ENCODE measurements around the gene FER1L5. TPM values are rescaled to one million over a fixed set of nuclear protein-coding genes. Genes with fewer than 3 reads are reported as not detected.
A peak's percentile ranks its signal among the peaks of the same experiment; 100 is the strongest.

The FER1L5 gene
- total and polyA plus RNA-seq, 9 of the 15 experiments (the other 6 are each of a cell fraction or from before 2014, with no cell fraction given), result 0.01 TPM; not detected in 6

GRCh38 chr2:96642564-96643360 is at the start of gene FER1L5 (continued):
- TF ChIP-seq USF1 (CRISPR knock-in tag; IDR thresholded peaks at IDR 0.05), result no peak
- TF ChIP-seq SMAD2 (IDR thresholded peaks at IDR 0.05; ENCODE audit: low read depth, low read length), result no peak
- TF ChIP-seq FUS (optimal IDR thresholded peaks at IDR 0.05; ENCODE audit: low read depth, low read length), result no peak
- TF ChIP-seq, protein P1, sequence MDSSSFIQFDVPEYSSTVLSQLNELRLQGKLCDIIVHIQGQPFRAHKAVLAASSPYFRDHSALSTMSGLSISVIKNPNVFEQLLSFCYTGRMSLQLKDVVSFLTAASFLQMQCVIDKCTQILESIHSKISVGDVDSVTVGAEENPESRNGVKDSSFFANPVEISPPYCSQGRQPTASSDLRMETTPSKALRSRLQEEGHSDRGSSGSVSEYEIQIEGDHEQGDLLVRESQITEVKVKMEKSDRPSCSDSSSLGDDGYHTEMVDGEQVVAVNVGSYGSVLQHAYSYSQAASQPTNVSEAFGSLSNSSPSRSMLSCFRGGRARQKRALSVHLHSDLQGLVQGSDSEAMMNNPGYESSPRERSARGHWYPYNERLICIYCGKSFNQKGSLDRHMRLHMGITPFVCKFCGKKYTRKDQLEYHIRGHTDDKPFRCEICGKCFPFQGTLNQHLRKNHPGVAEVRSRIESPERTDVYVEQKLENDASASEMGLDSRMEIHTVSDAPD (CRISPR knock-in tag; IDR thresholded peaks at IDR 0.05), result no peak
- TF ChIP-seq KAT7 (CRISPR knock-in tag; IDR thresholded peaks at IDR 0.05; ENCODE audit: borderline replicate concordance), result no peak
- no peak for TF ChIP-seq TCF3 (CRISPR knock-in tag; IDR thresholded peaks at IDR 0.05)
- no peak for TF ChIP-seq EZH2 (IDR thresholded peaks at IDR 0.05; ENCODE audit: borderline replicate concordance, low read depth, low read length)
- TF ChIP-seq ZNF140 (CRISPR knock-in tag; IDR thresholded peaks at IDR 0.05), result no peak
- TF ChIP-seq GATAD2B (IDR thresholded peaks at IDR 0.05; ENCODE audit: borderline replicate concordance), result no peak
- no peak for TF ChIP-seq FOXJ3 (CRISPR knock-in tag; IDR thresholded peaks at IDR 0.05)
- TF ChIP-seq RBBP5 (IDR thresholded peaks at IDR 0.05; ENCODE audit: borderline replicate concordance, insufficient read depth, low read length, poor library complexity, severe bottlenecking), result no peak
- TF ChIP-seq, protein P2, sequence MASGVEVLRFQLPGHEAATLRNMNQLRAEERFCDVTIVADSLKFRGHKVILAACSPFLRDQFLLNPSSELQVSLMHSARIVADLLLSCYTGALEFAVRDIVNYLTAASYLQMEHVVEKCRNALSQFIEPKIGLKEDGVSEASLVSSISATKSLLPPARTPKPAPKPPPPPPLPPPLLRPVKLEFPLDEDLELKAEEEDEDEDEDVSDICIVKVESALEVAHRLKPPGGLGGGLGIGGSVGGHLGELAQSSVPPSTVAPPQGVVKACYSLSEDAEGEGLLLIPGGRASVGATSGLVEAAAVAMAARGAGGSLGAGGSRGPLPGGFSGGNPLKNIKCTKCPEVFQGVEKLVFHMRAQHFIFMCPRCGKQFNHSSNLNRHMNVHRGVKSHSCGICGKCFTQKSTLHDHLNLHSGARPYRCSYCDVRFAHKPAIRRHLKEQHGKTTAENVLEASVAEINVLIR (CRISPR knock-in tag; IDR thresholded peaks at IDR 0.05), result no peak
- no peak for TF ChIP-seq ZNF445 (CRISPR knock-in tag; IDR thresholded peaks at IDR 0.05; ENCODE audit: low read depth)
- TF ChIP-seq NELFE (IDR thresholded peaks at IDR 0.05; ENCODE audit: insufficient read depth, insufficient read length), result no peak
- no peak for TF ChIP-seq MCM2 (IDR thresholded peaks at IDR 0.05; ENCODE audit: low read depth)
- TF ChIP-seq ZNF41 (CRISPR knock-in tag; conservative IDR thresholded peaks at IDR 0.05), result no peak
- TF ChIP-seq, protein P3, sequence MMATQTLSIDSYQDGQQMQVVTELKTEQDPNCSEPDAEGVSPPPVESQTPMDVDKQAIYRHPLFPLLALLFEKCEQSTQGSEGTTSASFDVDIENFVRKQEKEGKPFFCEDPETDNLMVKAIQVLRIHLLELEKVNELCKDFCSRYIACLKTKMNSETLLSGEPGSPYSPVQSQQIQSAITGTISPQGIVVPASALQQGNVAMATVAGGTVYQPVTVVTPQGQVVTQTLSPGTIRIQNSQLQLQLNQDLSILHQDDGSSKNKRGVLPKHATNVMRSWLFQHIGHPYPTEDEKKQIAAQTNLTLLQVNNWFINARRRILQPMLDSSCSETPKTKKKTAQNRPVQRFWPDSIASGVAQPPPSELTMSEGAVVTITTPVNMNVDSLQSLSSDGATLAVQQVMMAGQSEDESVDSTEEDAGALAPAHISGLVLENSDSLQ (IDR thresholded peaks at IDR 0.05), result peak; percentile 89
- no peak for TF ChIP-seq ZSCAN29 (IDR thresholded peaks at IDR 0.05)
- TF ChIP-seq, protein P4, sequence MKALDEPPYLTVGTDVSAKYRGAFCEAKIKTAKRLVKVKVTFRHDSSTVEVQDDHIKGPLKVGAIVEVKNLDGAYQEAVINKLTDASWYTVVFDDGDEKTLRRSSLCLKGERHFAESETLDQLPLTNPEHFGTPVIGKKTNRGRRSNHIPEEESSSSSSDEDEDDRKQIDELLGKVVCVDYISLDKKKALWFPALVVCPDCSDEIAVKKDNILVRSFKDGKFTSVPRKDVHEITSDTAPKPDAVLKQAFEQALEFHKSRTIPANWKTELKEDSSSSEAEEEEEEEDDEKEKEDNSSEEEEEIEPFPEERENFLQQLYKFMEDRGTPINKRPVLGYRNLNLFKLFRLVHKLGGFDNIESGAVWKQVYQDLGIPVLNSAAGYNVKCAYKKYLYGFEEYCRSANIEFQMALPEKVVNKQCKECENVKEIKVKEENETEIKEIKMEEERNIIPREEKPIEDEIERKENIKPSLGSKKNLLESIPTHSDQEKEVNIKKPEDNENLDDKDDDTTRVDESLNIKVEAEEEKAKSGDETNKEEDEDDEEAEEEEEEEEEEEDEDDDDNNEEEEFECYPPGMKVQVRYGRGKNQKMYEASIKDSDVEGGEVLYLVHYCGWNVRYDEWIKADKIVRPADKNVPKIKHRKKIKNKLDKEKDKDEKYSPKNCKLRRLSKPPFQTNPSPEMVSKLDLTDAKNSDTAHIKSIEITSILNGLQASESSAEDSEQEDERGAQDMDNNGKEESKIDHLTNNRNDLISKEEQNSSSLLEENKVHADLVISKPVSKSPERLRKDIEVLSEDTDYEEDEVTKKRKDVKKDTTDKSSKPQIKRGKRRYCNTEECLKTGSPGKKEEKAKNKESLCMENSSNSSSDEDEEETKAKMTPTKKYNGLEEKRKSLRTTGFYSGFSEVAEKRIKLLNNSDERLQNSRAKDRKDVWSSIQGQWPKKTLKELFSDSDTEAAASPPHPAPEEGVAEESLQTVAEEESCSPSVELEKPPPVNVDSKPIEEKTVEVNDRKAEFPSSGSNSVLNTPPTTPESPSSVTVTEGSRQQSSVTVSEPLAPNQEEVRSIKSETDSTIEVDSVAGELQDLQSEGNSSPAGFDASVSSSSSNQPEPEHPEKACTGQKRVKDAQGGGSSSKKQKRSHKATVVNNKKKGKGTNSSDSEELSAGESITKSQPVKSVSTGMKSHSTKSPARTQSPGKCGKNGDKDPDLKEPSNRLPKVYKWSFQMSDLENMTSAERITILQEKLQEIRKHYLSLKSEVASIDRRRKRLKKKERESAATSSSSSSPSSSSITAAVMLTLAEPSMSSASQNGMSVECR (CRISPR knock-in tag; IDR thresholded peaks at IDR 0.05), result no peak
- TF ChIP-seq DPF2 (IDR thresholded peaks at IDR 0.05), result no peak
